Adipocyte (in vitro differentiated cells): ENCODE measurements around the gene PNPT1.
"Not testable (repeated sequence)": the region's sequence is repeated elsewhere in the genome, so short reads cannot be mapped to it uniquely, and the experiment has no call there.

Experiments
- DNase-seq: peaks from one replicate; pipeline ENCODE4 v3.0.0-alpha.2; 2015; ENCODE audit warnings: low read depth
- H3K27me3 ChIP-seq: replicated peaks from 2 replicates; pipeline ENCODE4 v1.7.0; 2013; ENCODE audit warnings: mild to moderate bottlenecking, low read length, moderate library complexity; ENCODE audit not compliant: control insufficient read depth, insufficient read depth
- H3K36me3 ChIP-seq: 2 replicates; pipeline ENCODE4 v1.7.0; 2013; ENCODE audit warnings: low read length, mild to moderate bottlenecking, moderate library complexity; ENCODE audit not compliant: control insufficient read depth, insufficient read depth, severe bottlenecking
- H3K4me1 ChIP-seq: 2 replicates; pipeline ENCODE4 v1.7.0; 2013; ENCODE audit warnings: mild to moderate bottlenecking, low read length, moderate library complexity; ENCODE audit not compliant: control insufficient read depth, insufficient read depth
- H3K4me3 ChIP-seq: 2 replicates; pipeline ENCODE4 v1.7.0; 2013; ENCODE audit warnings: mild to moderate bottlenecking, low read length, moderate library complexity
- H3K9ac ChIP-seq: 2 replicates; pipeline ENCODE4 v1.7.0; 2013; ENCODE audit warnings: mild to moderate bottlenecking, low read length, moderate library complexity
- H3K9me3 ChIP-seq: 2 replicates; pipeline ENCODE4 v1.7.0; 2013; ENCODE audit warnings: mild to moderate bottlenecking, low read length, moderate library complexity; ENCODE audit not compliant: control insufficient read depth

The PNPT1 gene

DNA sequence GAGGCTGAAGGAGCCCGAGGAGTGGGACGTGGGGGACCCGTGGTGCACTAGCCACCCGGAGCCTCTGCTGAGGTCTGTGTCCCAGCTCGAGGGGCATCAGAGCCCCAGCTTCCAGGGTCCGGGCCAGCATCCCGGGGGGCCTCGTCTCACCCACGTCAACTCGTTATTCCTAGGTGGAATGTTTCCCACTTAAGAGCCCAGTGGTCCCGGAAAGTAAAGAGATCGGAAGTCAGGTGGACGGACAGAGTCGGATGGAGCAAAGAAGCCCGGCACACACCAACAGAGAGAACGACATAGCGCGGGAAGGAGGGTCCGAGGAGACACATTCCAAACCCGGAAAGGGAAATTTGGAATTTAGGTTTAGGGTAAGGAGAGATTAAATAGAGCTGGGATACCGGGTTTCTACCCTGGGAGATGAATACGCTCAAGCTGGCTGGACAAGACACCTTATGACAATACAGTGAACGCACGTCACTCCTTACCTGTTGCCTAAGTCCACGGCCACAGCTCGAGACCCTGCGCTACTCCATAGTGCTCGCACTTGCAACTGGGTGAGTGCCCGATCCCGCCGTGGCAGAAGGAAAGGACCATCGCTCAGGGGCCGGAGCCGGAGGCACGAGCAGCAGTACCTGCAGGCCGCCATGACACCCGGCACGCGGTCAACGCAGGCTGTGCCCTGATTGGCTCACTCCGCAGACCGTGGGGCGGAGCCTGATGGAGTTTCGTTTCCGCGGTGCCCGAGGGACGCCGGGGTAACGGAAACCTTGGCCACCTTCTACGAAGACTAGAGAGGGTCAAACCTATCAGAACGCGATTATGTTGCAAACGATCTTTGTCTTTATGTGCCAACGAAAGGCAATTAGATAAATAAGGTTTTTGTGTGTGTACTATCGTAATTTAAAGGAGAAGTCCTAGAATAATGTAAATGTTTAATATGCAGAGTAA, at the start of gene PNPT1:
Gene PNPT1, minus strand, starts transcription at position 664 of the 945 bp plus-strand sequence. Its CDS starts 21 bp downstream, at position 643.
- Histone ChIP-seq H3K9me3 (no peaks in the 10 kb centered on the region), H3K36me3 (no peaks in the 10 kb centered on the region), H3K9ac (peak within 1 kb of the TSS; percentile 84), H3K27me3 (peaks cover 9% of the 10 kb centered on the region), H3K4me3 (peak within 1 kb of the TSS; percentile 92), H3K4me1 (peaks cover 8% of the 10 kb centered on the region)
- peak; percentile 97 for DNase-seq

GRCh38 chr2:55742996-55743395, 49.4 kb upstream of the PNPT1 start:
- H3K4me1 ChIP-seq: peaks cover 6% of the 10 kb centered on the region
- H3K36me3 ChIP-seq: no peaks in the 10 kb centered on the region
- DNase-seq: no peak
- no peaks in the 10 kb centered on the region for H3K9me3 ChIP-seq
- H3K4me3 ChIP-seq: no peak overlapping the region
- H3K27me3 ChIP-seq: no peaks in the 10 kb centered on the region
- no peak overlapping the region for H3K9ac ChIP-seq

GRCh38 chr2:55736019-55736536, 42.4 kb upstream of the PNPT1 start:
- peaks cover 18% of the 10 kb centered on the region for H3K4me1 ChIP-seq
- H3K4me3 ChIP-seq, H3K9ac ChIP-seq, H3K9me3 ChIP-seq, DNase-seq, H3K27me3 ChIP-seq, H3K36me3 ChIP-seq: not testable (repeated sequence)

- H3K9ac ChIP-seq: no peak overlapping the region
Observed at GRCh38 chr2:55734726-55735125, 41.1 kb upstream of the PNPT1 start.

GRCh38 chr2:55733335-55733734, 39.7 kb upstream of the PNPT1 start:
- Histone ChIP-seq H3K36me3 (no peaks in the 10 kb centered on the region), H3K9ac (peak overlapping the region; percentile 27)
- peak; percentile 59 for DNase-seq

More at GRCh38 chr2:55734726-55735125, 41.1 kb upstream of the PNPT1 start:
- H3K4me3 ChIP-seq: no peak overlapping the region
- H3K4me1 ChIP-seq: peaks cover 22% of the 10 kb centered on the region
- no peaks in the 10 kb centered on the region for H3K9me3 ChIP-seq
- no peak for DNase-seq
- no peaks in the 10 kb centered on the region for H3K27me3 ChIP-seq
- no peaks in the 10 kb centered on the region for H3K36me3 ChIP-seq

GRCh38 chr2:55732854-55733253, 39.2 kb upstream of the PNPT1 start:
- DNase-seq: peak; percentile 43
- no peaks in the 10 kb centered on the region for H3K36me3 ChIP-seq
- H3K9ac ChIP-seq: peak overlapping the region; percentile 27
- H3K27me3 ChIP-seq: no peaks in the 10 kb centered on the region
- no peaks in the 10 kb centered on the region for H3K9me3 ChIP-seq
- H3K4me3 ChIP-seq: peak overlapping the region; percentile 5
- H3K4me1 ChIP-seq: peaks cover 35% of the 10 kb centered on the region

More at GRCh38 chr2:55733335-55733734, 39.7 kb upstream of the PNPT1 start:
- Histone ChIP-seq H3K27me3 (no peaks in the 10 kb centered on the region), H3K4me1 (peaks cover 35% of the 10 kb centered on the region), H3K9me3 (no peaks in the 10 kb centered on the region), H3K4me3 (peak overlapping the region; percentile 5)

- no peak overlapping the region for H3K9ac ChIP-seq
- H3K27me3 ChIP-seq: no peaks in the 10 kb centered on the region
- peak; percentile 52 for DNase-seq
- H3K4me3 ChIP-seq: no peak overlapping the region
- H3K36me3 ChIP-seq: no peaks in the 10 kb centered on the region
- no peaks in the 10 kb centered on the region for H3K9me3 ChIP-seq
- peaks cover 32% of the 10 kb centered on the region for H3K4me1 ChIP-seq
Observed at GRCh38 chr2:55729136-55729685, 35.6 kb upstream of the PNPT1 start.

DNA sequence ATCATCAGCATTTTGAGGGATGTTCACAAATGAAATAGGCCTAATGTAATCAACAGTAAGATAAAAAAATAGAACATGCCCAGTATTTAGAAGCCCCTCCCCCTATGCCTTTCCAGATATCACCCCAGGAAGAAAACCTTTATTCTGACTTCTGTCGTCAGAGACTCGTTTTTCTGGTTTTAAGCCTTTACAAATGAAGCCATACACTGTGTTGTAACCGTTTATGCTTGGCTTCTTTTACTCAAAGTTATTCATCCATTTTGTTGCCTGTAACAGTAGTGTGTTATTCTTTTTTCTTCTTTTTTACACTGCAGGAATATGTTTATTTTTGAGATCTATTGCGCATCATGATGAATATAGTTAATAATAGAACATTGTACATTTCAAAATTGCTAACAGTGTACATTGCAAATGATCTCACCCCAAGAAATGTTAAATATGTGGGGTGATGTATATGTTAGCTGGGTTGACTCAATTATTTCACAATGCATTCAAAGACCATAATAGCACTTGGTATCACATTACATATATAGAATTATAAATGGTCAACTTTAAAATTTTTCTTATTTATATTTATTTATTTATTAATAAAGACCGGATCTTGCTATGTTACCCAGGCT, 28.1 kb upstream of the PNPT1 start:
- DNase-seq: no peak
- no peaks in the 10 kb centered on the region for H3K27me3 ChIP-seq

DNA sequence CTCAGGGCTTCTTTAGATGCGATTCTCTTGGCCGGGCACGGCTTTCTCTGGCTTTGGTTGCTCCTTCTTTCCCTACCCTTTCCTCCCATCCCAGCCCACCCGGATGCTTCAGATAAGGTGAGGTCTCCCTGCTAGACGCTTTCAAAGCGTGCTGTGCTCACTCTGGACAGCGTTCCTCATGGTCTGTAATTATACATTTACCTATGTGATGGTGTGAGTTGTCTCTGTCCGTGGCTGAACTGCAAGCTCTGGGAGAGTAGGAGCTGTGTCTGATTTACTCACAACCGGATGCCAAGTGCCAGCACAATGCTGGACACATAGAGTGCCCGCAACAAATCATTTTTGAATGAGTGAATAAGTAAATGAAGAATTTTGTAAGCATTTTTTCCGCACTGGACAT, 26.8 kb upstream of the PNPT1 start:
- H3K4me3 ChIP-seq: no peak overlapping the region
- H3K9me3 ChIP-seq: no peaks in the 10 kb centered on the region
- H3K4me1 ChIP-seq: no peaks in the 10 kb centered on the region
- DNase-seq: no peak
- H3K27me3 ChIP-seq: peaks cover 8% of the 10 kb centered on the region
- H3K36me3 ChIP-seq: no peaks in the 10 kb centered on the region
- no peak overlapping the region for H3K9ac ChIP-seq

More for the DNA sequence above, 28.1 kb upstream of the PNPT1 start:
- H3K9me3 ChIP-seq: no peaks in the 10 kb centered on the region
- H3K9ac ChIP-seq: no peak overlapping the region
- H3K36me3 ChIP-seq: no peaks in the 10 kb centered on the region
- no peak overlapping the region for H3K4me3 ChIP-seq
- H3K4me1 ChIP-seq: no peaks in the 10 kb centered on the region

- H3K27me3 ChIP-seq: peaks cover 8% of the 10 kb centered on the region
- no peaks in the 10 kb centered on the region for H3K36me3 ChIP-seq
- H3K9me3 ChIP-seq: no peaks in the 10 kb centered on the region
- no peak for DNase-seq
- no peaks in the 10 kb centered on the region for H3K4me1 ChIP-seq
- H3K4me3 ChIP-seq: no peak overlapping the region
- no peak overlapping the region for H3K9ac ChIP-seq
Observed at GRCh38 chr2:55719852-55720251, 26.2 kb upstream of the PNPT1 start.
